HepG2 (cell line): ENCODE data around the gene SLC22A12. TPM values are rescaled to one million over a fixed set of nuclear protein-coding genes. Genes with fewer than 3 reads are reported as not detected.

ENCODE experiments used
- ATAC-seq: fragments of 200-7000 bp; cut with Tn5 transposase; 3 replicates; pipeline ENCODE4 v1.9.1; 2020; ENCODE audit warnings: mild to moderate bottlenecking, moderate library complexity
- BruUV-seq: library from RNA; stranded (reverse); fragments of 400-500 nt; replicated peaks from 2 replicates; lab custom pipeline; 2021; lab: Mats Ljungman, UMichigan
- CTCF ChIA-PET: fragments of 300-600 bp; formaldehyde crosslinking; extraction: SDS; loops from one replicate; lab custom pipeline; 2021; ENCODE audit warnings: low total read pairs, inconsistent platforms, low intra/inter-chr PET ratio; lab: Yijun Ruan, JAX
- POLR2A ChIA-PET: fragments of 350-600 bp; sonication (Branson Sonifier 250); formaldehyde crosslinking; loops from one replicate; lab custom pipeline; 2020; ENCODE audit warnings: antibody characterized with exemption, inconsistent platforms; lab: Yijun Ruan, JAX
- DNase-seq: peaks from one replicate; pipeline ENCODE4 v3.0.0-alpha.2; 2015; ENCODE audit warnings: low spot score
- FAIRE-seq: peaks from 3 replicates; lab custom pipeline; 2011; peaks lifted over from hg19 to GRCh38; lab: Jason Lieb, UNC
- H2AFZ ChIP-seq: one replicate; pipeline ENCODE4 v1.6.1; 2011; ENCODE audit warnings: low read length, inconsistent platforms
- H3K27ac ChIP-seq: fragments of 300-600 bp; 3 replicates; pipeline ENCODE4 v1.8.0; 2011; ENCODE audit warnings: mixed run types, mild to moderate bottlenecking, mixed read lengths, low read length, inconsistent platforms; ENCODE audit not compliant: insufficient read depth; ENCODE audit errors: extremely low read length
- H3K27me3 ChIP-seq, 2 experiments: fragments of 200-600 bp in 1 of 2; 2 replicates in 1 of 2; 3 replicates in 1 of 2; pipeline versions ENCODE4 v1.6.0 to v1.8.0; 2011; ENCODE audit warnings: low read length in 2 of 2, mild to moderate bottlenecking in 2 of 2, moderate library complexity in 2 of 2, inconsistent platforms in 1 of 2; ENCODE audit not compliant: insufficient read depth in 2 of 2, control insufficient read depth in 1 of 2
- H3K36me3 ChIP-seq, 2 experiments: fragments of 200-600 bp in 1 of 2; replicated peaks in 1 of 2; 2 replicates in 1 of 2; 3 replicates in 1 of 2; pipeline versions ENCODE4 v1.5.1 to v1.8.0; 2011; ENCODE audit warnings: low read length in 2 of 2, inconsistent platforms in 1 of 2; ENCODE audit not compliant: insufficient read depth in 2 of 2, control insufficient read depth in 1 of 2
- H3K4me1 ChIP-seq: 2 replicates; pipeline ENCODE4 v1.5.1; 2012; ENCODE audit warnings: low read length, inconsistent platforms; ENCODE audit not compliant: insufficient read depth
- H3K4me2 ChIP-seq: 2 replicates; pipeline ENCODE4 v1.6.0; 2011; ENCODE audit warnings: low read depth, low read length, inconsistent platforms
- H3K4me3 ChIP-seq, 3 experiments: fragments of 200-600 bp in 1 of 3; sonication (generic), shearing (Covaris generic) in 1 of 3; replicated peaks in 1 of 3; 2 replicates each; pipeline ENCODE4 v1.5.1; 2011 to 2016; ENCODE audit warnings: low read length in 3 of 3, inconsistent platforms in 2 of 3, low read depth in 2 of 3, mild to moderate bottlenecking in 2 of 3, control low read depth in 1 of 3, mixed read lengths in 1 of 3; ENCODE audit not compliant: insufficient read depth in 1 of 3
- H3K79me2 ChIP-seq: one replicate; pipeline ENCODE4 v1.6.1; 2011; ENCODE audit warnings: low read length, inconsistent platforms; ENCODE audit not compliant: insufficient read depth
- H3K9ac ChIP-seq: 2 replicates; pipeline ENCODE4 v1.6.0; 2011; ENCODE audit warnings: mild to moderate bottlenecking, low read depth, low read length, inconsistent platforms; ENCODE audit not compliant: insufficient read depth
- H3K9me3 ChIP-seq: 2 replicates; pipeline ENCODE4 v1.5.1; 2012; ENCODE audit warnings: mild to moderate bottlenecking, low read length
- H4K20me1 ChIP-seq: 2 replicates; pipeline ENCODE4 v1.6.0; 2011; ENCODE audit warnings: inconsistent platforms, mild to moderate bottlenecking, low read length, moderate library complexity; ENCODE audit not compliant: insufficient read depth
- HMGA1 ChIP-seq: sonication (generic); formaldehyde crosslinking; conservative IDR thresholded peaks from 2 replicates; pipeline ENCODE4 v1.4.0; 2020; ENCODE audit warnings: missing genetic modification reagents
- IRF2 ChIP-seq: IDR thresholded peaks from 2 replicates; pipeline ENCODE4 v1.6.1; 2018; ENCODE audit warnings: missing genetic modification reagents, missing compliant biosample characterization
- MTA3 ChIP-seq: sonication (generic); formaldehyde crosslinking; IDR thresholded peaks from 2 replicates; pipeline ENCODE4 v1.4.0; 2020; ENCODE audit warnings: missing genetic modification reagents
- POLR2G ChIP-seq: fragments of 200-400 bp; formaldehyde crosslinking; IDR thresholded peaks from 2 replicates; pipeline ENCODE4 v1.6.1; 2018; ENCODE audit warnings: mild to moderate bottlenecking, low read depth, low read length, moderate library complexity
- RBM39 ChIP-seq: fragments of 200-400 bp; formaldehyde crosslinking; IDR thresholded peaks from one replicate; pipeline ENCODE4 v1.6.1; 2018; ENCODE audit warnings: antibody characterized with exemption, mild to moderate bottlenecking, low read depth, low read length; ENCODE audit not compliant: poor library complexity, severe bottlenecking
- TGIF2 ChIP-seq: IDR thresholded peaks from 2 replicates; pipeline ENCODE4 v1.6.1; 2016; ENCODE audit warnings: control low read depth, missing compliant biosample characterization
- ZNF510 ChIP-seq: sonication (generic); formaldehyde crosslinking; IDR thresholded peaks from 2 replicates; pipeline ENCODE4 v1.4.0; 2020; ENCODE audit warnings: low read depth, mild to moderate bottlenecking, missing genetic modification reagents
- WGBS: methylation state at CpG from one replicate; pipeline ENCODE4 v1.1.6; 2017; ENCODE audit warnings: low lambda C conversion rate; 5-methylcytosine and 5-hydroxymethylcytosine counted together
- in situ Hi-C: cut with HindIII; loops from 2 replicates; pipeline ENCODE4 v1.10.0; 2017; ENCODE audit warnings: low pct_unique_long_range_greater_than_20kb; ENCODE audit not compliant: extremely low pct_ligation_motif_present
- intact Hi-C: fragments of 100-400 bp; cut with micrococcal nuclease; formaldehyde crosslinking; loops from one replicate; pipeline ENCODE4 v1.10.0; 2022; ENCODE audit not compliant: unreplicated experiment
- polyA plus RNA-seq, 8 experiments: library from polyadenylated mRNA; depleted of rRNA in 3 of 8; stranded (reverse) in 7 of 8; unstranded in 1 of 8; fragments of >200 nt; fragmentation: Illumina TruSeq in 4 of 8; extraction: Trizol in 4 of 8; gene quantifications; 2 replicates each; pipeline versions ENCODE4 v1.2.1 to v1.2.3, GENCODE V29; 2011 to 2016; ENCODE audit warnings: low read depth in 4 of 8, missing spikeins in 1 of 8, mixed read lengths in 1 of 8; ENCODE audit not compliant: insufficient read depth in 1 of 8
- total RNA-seq, 5 experiments: library from RNA; depleted of rRNA; stranded (reverse); fragments of >200 nt; fragmentation: Illumina TruSeq; extraction: Trizol; gene quantifications; 2 replicates each; pipeline ENCODE4 v1.2.3, GENCODE V29; 2016; ENCODE audit warnings: low read depth in 1 of 5
- TF ChIP-seq, protein P1 (sequence below): sonication (generic); formaldehyde crosslinking; IDR thresholded peaks from 2 replicates; pipeline ENCODE4 v1.4.0; 2020; ENCODE audit warnings: missing genetic modification reagents
- TF ChIP-seq, protein P2 (sequence below): sonication (generic); formaldehyde crosslinking; IDR thresholded peaks from 2 replicates; pipeline ENCODE4 v1.4.0; 2020; ENCODE audit warnings: missing genetic modification reagents, borderline replicate concordance

The SLC22A12 gene
- total and polyA plus RNA-seq, 2 of the 13 experiments (the other 11 are each of a cell fraction or from before 2014, with no cell fraction given) = not detected

DNA sequence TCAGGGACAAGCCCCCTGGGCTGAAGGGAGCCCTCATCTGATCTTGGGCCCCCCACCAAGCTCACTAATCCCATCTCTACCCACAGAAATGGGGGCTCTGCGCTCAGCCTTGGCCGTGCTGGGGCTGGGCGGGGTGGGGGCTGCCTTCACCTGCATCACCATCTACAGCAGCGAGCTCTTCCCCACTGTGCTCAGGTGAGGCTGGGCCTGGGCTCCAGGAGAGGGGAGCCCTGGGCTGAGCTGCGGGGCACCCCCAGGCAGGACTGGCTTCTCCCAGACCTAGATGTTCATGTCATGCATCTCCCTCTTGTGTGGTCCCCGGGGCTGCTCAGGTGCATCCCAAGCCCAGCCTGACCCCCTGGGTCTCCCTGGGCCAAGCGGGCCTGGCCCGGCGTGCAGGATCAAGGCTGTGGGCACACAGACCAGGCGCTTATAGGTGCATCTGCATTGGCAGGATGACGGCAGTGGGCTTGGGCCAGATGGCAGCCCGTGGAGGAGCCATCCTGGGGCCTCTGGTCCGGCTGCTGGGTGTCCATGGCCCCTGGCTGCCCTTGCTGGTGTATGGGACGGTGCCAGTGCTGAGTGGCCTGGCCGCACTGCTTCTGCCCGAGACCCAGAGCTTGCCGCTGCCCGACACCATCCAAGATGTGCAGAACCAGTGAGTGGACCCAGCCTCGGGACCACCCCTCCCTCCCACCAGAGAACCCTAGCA is 9.4 kb downstream of the SLC22A12 start:
- H3K36me3 ChIP-seq = no peaks in the 10 kb centered on the region
- H3K4me2 ChIP-seq = no peak overlapping the region
- in situ Hi-C loops (no loop called here), intact Hi-C loops (no loop called here)
- H3K4me3 ChIP-seq = no peak overlapping the region
- no peak for DNase-seq
- H3K9me3 ChIP-seq = peaks cover 10% of the 10 kb centered on the region
- no peak overlapping the region for H3K27ac ChIP-seq
- no peak overlapping the region for H3K9ac ChIP-seq
- no peak for FAIRE-seq
- ChIA-PET POLR2A (no interaction called here), CTCF (no interaction called here)
- H3K27me3 ChIP-seq = peaks cover 10 to 27% of the 10 kb centered on the region in 2 experiments; a peak in 3 of 5 replicates
- H4K20me1 ChIP-seq = no peaks in the 10 kb centered on the region
- H3K4me1 ChIP-seq = no peaks in the 10 kb centered on the region; the same call in 1 of the 2 replicates
- no peaks in the 10 kb centered on the region for H3K79me2 ChIP-seq
- TF ChIP-seq HMGA1 (CRISPR knock-in tag) = no peak
- no peak for TF ChIP-seq IRF2
- no peak for TF ChIP-seq POLR2G
- TF ChIP-seq, protein P1, sequence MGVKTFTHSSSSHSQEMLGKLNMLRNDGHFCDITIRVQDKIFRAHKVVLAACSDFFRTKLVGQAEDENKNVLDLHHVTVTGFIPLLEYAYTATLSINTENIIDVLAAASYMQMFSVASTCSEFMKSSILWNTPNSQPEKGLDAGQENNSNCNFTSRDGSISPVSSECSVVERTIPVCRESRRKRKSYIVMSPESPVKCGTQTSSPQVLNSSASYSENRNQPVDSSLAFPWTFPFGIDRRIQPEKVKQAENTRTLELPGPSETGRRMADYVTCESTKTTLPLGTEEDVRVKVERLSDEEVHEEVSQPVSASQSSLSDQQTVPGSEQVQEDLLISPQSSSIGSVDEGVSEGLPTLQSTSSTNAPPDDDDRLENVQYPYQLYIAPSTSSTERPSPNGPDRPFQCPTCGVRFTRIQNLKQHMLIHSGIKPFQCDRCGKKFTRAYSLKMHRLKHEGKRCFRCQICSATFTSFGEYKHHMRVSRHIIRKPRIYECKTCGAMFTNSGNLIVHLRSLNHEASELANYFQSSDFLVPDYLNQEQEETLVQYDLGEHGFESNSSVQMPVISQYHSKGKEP (CRISPR knock-in tag) = no peak
- TF ChIP-seq MTA3 (CRISPR knock-in tag) = no peak
- no peak for TF ChIP-seq TGIF2
- TF ChIP-seq, protein P2, sequence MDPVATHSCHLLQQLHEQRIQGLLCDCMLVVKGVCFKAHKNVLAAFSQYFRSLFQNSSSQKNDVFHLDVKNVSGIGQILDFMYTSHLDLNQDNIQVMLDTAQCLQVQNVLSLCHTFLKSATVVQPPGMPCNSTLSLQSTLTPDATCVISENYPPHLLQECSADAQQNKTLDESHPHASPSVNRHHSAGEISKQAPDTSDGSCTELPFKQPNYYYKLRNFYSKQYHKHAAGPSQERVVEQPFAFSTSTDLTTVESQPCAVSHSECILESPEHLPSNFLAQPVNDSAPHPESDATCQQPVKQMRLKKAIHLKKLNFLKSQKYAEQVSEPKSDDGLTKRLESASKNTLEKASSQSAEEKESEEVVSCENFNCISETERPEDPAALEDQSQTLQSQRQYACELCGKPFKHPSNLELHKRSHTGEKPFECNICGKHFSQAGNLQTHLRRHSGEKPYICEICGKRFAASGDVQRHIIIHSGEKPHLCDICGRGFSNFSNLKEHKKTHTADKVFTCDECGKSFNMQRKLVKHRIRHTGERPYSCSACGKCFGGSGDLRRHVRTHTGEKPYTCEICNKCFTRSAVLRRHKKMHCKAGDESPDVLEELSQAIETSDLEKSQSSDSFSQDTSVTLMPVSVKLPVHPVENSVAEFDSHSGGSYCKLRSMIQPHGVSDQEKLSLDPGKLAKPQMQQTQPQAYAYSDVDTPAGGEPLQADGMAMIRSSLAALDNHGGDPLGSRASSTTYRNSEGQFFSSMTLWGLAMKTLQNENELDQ (CRISPR knock-in tag) = no peak
- no peak for TF ChIP-seq RBM39
- no peak for TF ChIP-seq ZNF510 (CRISPR knock-in tag)
- WGBS = 70% methylated on average over 4 of the region's 19 CpGs
- H2AFZ ChIP-seq = no peak overlapping the region
- no TSS peak for BruUV-seq
- ATAC-seq = no peak
